DOHH2 (cell line): ENCODE results near the gene OPTN.
"Not testable (repeated sequence)": the region's sequence is repeated elsewhere in the genome, so short reads cannot be mapped to it uniquely, and the experiment has no call there.

ENCODE experiments used
- CTCF ChIP-seq: fragments of 200-600 bp; sonication (generic); IDR thresholded peaks from one replicate; pipeline ENCODE4 v1.5.1; 2014; ENCODE audit warnings: antibody characterized with exemption, mild to moderate bottlenecking, low read depth, low read length; ENCODE audit not compliant: poor library complexity, severe bottlenecking
- EZH2phosphoT487 ChIP-seq: fragments of 200-600 bp; sonication (generic); IDR thresholded peaks from 2 replicates; pipeline ENCODE4 v1.6.1; 2017; ENCODE audit warnings: borderline replicate concordance, mild to moderate bottlenecking, antibody characterized with exemption, low read length, moderate library complexity, mixed read lengths

DNA sequence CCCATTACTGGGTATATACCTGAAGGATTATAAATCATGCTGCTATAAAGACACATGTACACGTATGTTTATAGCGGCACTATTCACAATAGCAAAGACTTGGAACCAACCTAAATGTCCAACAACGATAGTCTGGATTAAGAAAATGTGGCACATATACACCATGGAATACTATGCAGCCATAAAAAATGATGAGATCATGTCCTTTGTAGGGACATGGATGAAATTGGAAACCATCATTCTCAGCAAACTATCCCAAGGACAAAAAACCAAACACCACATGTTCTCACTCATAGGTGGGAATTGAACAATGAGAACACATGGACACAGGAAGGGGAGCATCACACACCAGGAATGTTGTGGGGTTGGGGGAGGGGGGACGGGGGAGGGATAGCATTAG is 55.9 kb downstream of the OPTN start:
- not testable (repeated sequence) for TF ChIP-seq CTCF, EZH2phosphoT487
